HEK293 (cell line): ENCODE measurements around the gene TUBB3.

Source experiments
- CTCF ChIP-seq: fragments of 450-650 bp; formaldehyde crosslinking; IDR thresholded peaks from 2 replicates; pipeline ENCODE4 v1.5.1; 2016; ENCODE audit warnings: missing biosample characterization, missing genetic modification characterization
- KLF16 ChIP-seq: fragments of 450-650 bp; formaldehyde crosslinking; IDR thresholded peaks from 2 replicates; pipeline ENCODE4 v1.5.1; 2017; ENCODE audit warnings: missing biosample characterization, missing genetic modification characterization
- KLF8 ChIP-seq: fragments of 450-650 bp; formaldehyde crosslinking; IDR thresholded peaks from 2 replicates; pipeline ENCODE4 v1.5.1; 2016; ENCODE audit warnings: missing biosample characterization, missing genetic modification characterization
- KLF9 ChIP-seq: fragments of 450-650 bp; formaldehyde crosslinking; IDR thresholded peaks from 2 replicates; pipeline ENCODE4 v1.5.1; 2016; ENCODE audit warnings: missing biosample characterization, missing genetic modification characterization, low read depth
- PBX3 ChIP-seq: sonication (generic); formaldehyde crosslinking; IDR thresholded peaks from 2 replicates; pipeline ENCODE4 v1.8.1; 2022; ENCODE audit warnings: mild to moderate bottlenecking, moderate library complexity, missing genetic modification reagents
- ZBTB26 ChIP-seq: fragments of 450-650 bp; formaldehyde crosslinking; optimal IDR thresholded peaks from 2 replicates; pipeline ENCODE3; 2016; ENCODE audit warnings: missing biosample characterization, mild to moderate bottlenecking, missing genetic modification characterization
- ZBTB49 ChIP-seq: fragments of 450-650 bp; formaldehyde crosslinking; IDR thresholded peaks from 2 replicates; pipeline ENCODE4 v1.5.1; 2016; ENCODE audit warnings: missing biosample characterization, missing genetic modification characterization, low read depth
- ZEB2 ChIP-seq: fragments of 450-650 bp; formaldehyde crosslinking; IDR thresholded peaks from 2 replicates; pipeline ENCODE4 v1.5.1; 2016; ENCODE audit warnings: missing biosample characterization, missing genetic modification characterization
- ZNF202 ChIP-seq: fragments of 450-650 bp; formaldehyde crosslinking; IDR thresholded peaks from 2 replicates; pipeline ENCODE4 v1.5.1; 2016; ENCODE audit warnings: missing biosample characterization, missing genetic modification characterization, borderline replicate concordance
- ZNF274 ChIP-seq, 2 experiments: fragments of 200-500 bp in 1 of 2; fragments of 450-650 bp in 1 of 2; sonication (Bioruptor generic) in 1 of 2; formaldehyde crosslinking in 1 of 2; IDR thresholded peaks; 2 replicates each; pipeline versions ENCODE4 v1.5.1 to v1.6.1; 2014 to 2016; ENCODE audit warnings: borderline replicate concordance in 1 of 2, inconsistent platforms in 1 of 2, low read length in 1 of 2, missing biosample characterization in 1 of 2, missing genetic modification characterization in 1 of 2
- ZNF513 ChIP-seq: fragments of 450-650 bp; IDR thresholded peaks from 2 replicates; pipeline ENCODE4 v1.5.1; 2018; ENCODE audit warnings: missing biosample characterization, missing genetic modification characterization
- ZNF658 ChIP-seq: fragments of 450-650 bp; formaldehyde crosslinking; IDR thresholded peaks from 2 replicates; pipeline ENCODE4; 2016; ENCODE audit warnings: missing biosample characterization, missing genetic modification characterization
- ZNF660 ChIP-seq: fragments of 450-650 bp; IDR thresholded peaks from 2 replicates; pipeline ENCODE4 v1.5.1; 2018; ENCODE audit warnings: missing biosample characterization, mild to moderate bottlenecking, missing genetic modification characterization

- TF ChIP-seq ZNF202 (tag by site-specific recombination): no peak
- no peak for TF ChIP-seq ZBTB26 (tag by site-specific recombination)
- TF ChIP-seq ZNF660 (tag by site-specific recombination): 0 out of 2 replicates have a peak, but pooled peaks have one; percentile 12
- no peak for TF ChIP-seq ZNF658 (tag by site-specific recombination)
- no peak for TF ChIP-seq ZEB2 (tag by site-specific recombination)
- TF ChIP-seq ZNF513: no peak
- peak; percentile 86 for TF ChIP-seq CTCF (tag by site-specific recombination)
- TF ChIP-seq ZNF274 (IDR thresholded peaks at IDR 0.05; ENCODE audit: low read length): no peak
- no peak for TF ChIP-seq ZNF274 (tag by site-specific recombination; IDR thresholded peaks at IDR 0.05; ENCODE audit: borderline replicate concordance)
- no peak for TF ChIP-seq PBX3 (CRISPR knock-in tag)
- peak; percentile 82 for TF ChIP-seq KLF9
- no peak for TF ChIP-seq ZBTB49
- peak; percentile 10; the same call in 1 of the 2 replicates for TF ChIP-seq KLF8 (tag by site-specific recombination)
- TF ChIP-seq KLF16 (tag by site-specific recombination): peak; percentile 74; the same call in 1 of the 2 replicates
These were observed 4.4 kb upstream of the TUBB3 start, which contains the start of gene MC1R for GRCh38 chr16:89918453-89919347.
